Uterus (tissue), 4 donors: ENCODE data around the gene CLCN5. TPM values are rescaled to one million over a fixed set of nuclear protein-coding genes. Genes with fewer than 3 reads are reported as not detected.

Experiments
- DNase-seq, 2 donors: peaks; one replicate each; pipeline ENCODE4 v3.0.0-alpha.2; 2019 to 2020
- H3K27ac ChIP-seq, 2 donors: fragments of 200-600 bp; sonication (generic); 1 replicate in 1 of 2; 2 replicates in 1 of 2; pipeline ENCODE4 v1.5.1; 2016 to 2018
- H3K27me3 ChIP-seq, 2 donors: fragments of 200-600 bp; sonication (generic); one replicate each; pipeline ENCODE4 v1.5.1; 2018 to 2019; ENCODE audit warnings: control low read depth in 1 of 2
- H3K36me3 ChIP-seq, 2 donors: fragments of 200-600 bp; sonication (generic); one replicate each; pipeline ENCODE4 v1.5.1; 2019; ENCODE audit warnings: control low read depth in 1 of 2
- H3K4me1 ChIP-seq, 2 donors: fragments of 200-600 bp; sonication (generic); one replicate each; pipeline ENCODE4 v1.5.1; 2018 to 2019; ENCODE audit warnings: control low read depth in 1 of 2
- H3K4me3 ChIP-seq, 2 donors: fragments of 200-600 bp; sonication (generic); 1 replicate in 1 of 2; 2 replicates in 1 of 2; pipeline ENCODE4 v1.5.1; 2018 to 2019; ENCODE audit warnings: mild to moderate bottlenecking in 1 of 2
- H3K9me3 ChIP-seq, 2 donors: fragments of 200-600 bp; sonication (generic); one replicate each; pipeline ENCODE4 v1.5.1; 2019; ENCODE audit warnings: control low read depth in 1 of 2
- CTCF ChIP-seq, 4 experiments: fragments of 200-600 bp in 2 of 4; fragments of 450-650 bp in 2 of 4; sonication (generic) in 2 of 4; IDR thresholded peaks; one replicate each; pipeline ENCODE4 v1.5.1; 2016 to 2019; ENCODE audit warnings: antibody characterized with exemption in 4 of 4, mild to moderate bottlenecking in 2 of 4, moderate library complexity in 1 of 4
- POLR2A ChIP-seq, 2 donors: fragments of 450-650 bp; IDR thresholded peaks; one replicate each; pipeline ENCODE4 v1.6.1; 2016; ENCODE audit warnings: antibody characterized with exemption in 2 of 2, mild to moderate bottlenecking in 1 of 2, moderate library complexity in 1 of 2
- intact Hi-C: fragments of 100-400 bp; cut with DNase I; formaldehyde crosslinking; loops from one replicate; pipeline ENCODE4 v1.15.1; 2023; ENCODE audit warnings: low total_unique reads
- total RNA-seq, 4 donors: library from RNA; depleted of rRNA in 3 of 4; stranded (reverse); fragments of >200 nt in 3 of 4; gene quantifications; one replicate each; pipeline versions ENCODE4 v1.1.0 to v1.2.4, GENCODE V29; 2014 to 2023
- donor health status: DM: yes; HTN: yes; CAD: no.

The CLCN5 gene
- total RNA-seq, 4 donors from 2014 or later: 6.4 to 81.2 (median 11.0) TPM

- intact Hi-C loops: no loop called here
- DNase-seq: peak; percentile 77 to 84
- Histone ChIP-seq H3K27me3 (no peaks in the 10 kb centered on the region), H3K27ac (peak within 1 kb of the TSS; percentile 83 to 86), H3K4me1 (no peaks in the 10 kb centered on the region), H3K4me3 (peak within 1 kb of the TSS; percentile 48 to 58), H3K36me3 (no peaks in the 10 kb centered on the region), H3K9me3 (no peaks in the 10 kb centered on the region)
- peak; percentile 23 to 59 for TF ChIP-seq POLR2A (IDR thresholded peaks at IDR 0.05)
- peak; percentile 30 to 59 (median 43) for TF ChIP-seq CTCF (IDR thresholded peaks at IDR 0.05)
These were observed 43.4 kb upstream of the CLCN5 start, which contains the start of gene USP27X for GRCh38 chrX:49878834-49879655. Gene USP27X, plus strand, starts transcription at chrX:49879484. Its CDS starts 824 bp downstream, at chrX:49880308.

DNA sequence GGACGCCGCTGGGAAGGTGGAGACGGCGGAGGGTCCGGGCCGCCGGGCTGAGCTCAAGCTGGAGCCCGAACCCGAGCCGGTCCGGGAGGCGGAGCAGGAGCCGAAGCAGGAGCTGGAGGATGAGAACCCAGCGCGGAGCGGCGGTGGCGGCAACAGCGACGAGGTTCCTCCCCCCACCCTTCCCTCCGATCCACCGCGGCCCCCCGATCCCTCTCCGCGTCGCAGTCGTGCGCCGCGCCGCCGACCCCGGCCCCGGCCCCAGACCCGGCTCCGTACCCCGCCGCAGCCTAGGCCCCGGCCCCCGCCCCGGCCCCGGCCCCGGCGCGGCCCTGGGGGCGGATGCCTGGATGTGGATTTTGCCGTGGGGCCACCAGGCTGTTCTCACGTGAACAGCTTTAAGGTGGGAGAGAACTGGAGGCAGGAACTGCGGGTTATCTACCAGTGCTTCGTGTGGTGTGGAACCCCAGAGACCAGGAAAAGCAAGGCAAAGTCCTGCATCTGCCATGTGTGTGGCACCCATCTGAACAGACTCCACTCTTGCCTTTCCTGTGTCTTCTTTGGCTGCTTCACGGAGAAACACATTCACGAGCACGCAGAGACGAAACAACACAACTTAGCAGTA is 42.6 kb upstream of the CLCN5 start:
- TF ChIP-seq POLR2A (IDR thresholded peaks at IDR 0.05): no peak
- DNase-seq: no peak
- intact Hi-C loops: no loop called here
- H3K4me1 ChIP-seq: no peaks in the 10 kb centered on the region
- H3K9me3 ChIP-seq: no peaks in the 10 kb centered on the region
- H3K27ac ChIP-seq: peak overlapping the region; percentile 83 to 86
- H3K27me3 ChIP-seq: no peaks in the 10 kb centered on the region
- no peaks in the 10 kb centered on the region for H3K36me3 ChIP-seq
- peak overlapping the region; percentile 48 to 58 for H3K4me3 ChIP-seq

GRCh38 chrX:49880668-49881067 is 41.7 kb upstream of the CLCN5 start:
- no peaks in the 10 kb centered on the region for H3K9me3 ChIP-seq
- DNase-seq: no peak
- H3K27me3 ChIP-seq: no peaks in the 10 kb centered on the region
- TF ChIP-seq CTCF (IDR thresholded peaks at IDR 0.05) (no peak), POLR2A (IDR thresholded peaks at IDR 0.05) (no peak)
- no peak overlapping the region for H3K4me3 ChIP-seq
- intact Hi-C loops: no loop called here
- H3K36me3 ChIP-seq: no peaks in the 10 kb centered on the region
- no peak overlapping the region for H3K27ac ChIP-seq
- H3K4me1 ChIP-seq: no peaks in the 10 kb centered on the region

GRCh38 chrX:49884290-49884862 is 38.0 kb upstream of the CLCN5 start:
- no peaks in the 10 kb centered on the region for H3K36me3 ChIP-seq
- no peaks in the 10 kb centered on the region for H3K27me3 ChIP-seq
- H3K4me1 ChIP-seq: no peaks in the 10 kb centered on the region
- no peak overlapping the region for H3K27ac ChIP-seq
- intact Hi-C loops: no loop called here
- TF ChIP-seq POLR2A (IDR thresholded peaks at IDR 0.05) (no peak), CTCF (IDR thresholded peaks at IDR 0.05) (peak; percentile 21 to 61 (median 48))
- peak; percentile 38 to 39 for DNase-seq
- H3K9me3 ChIP-seq: no peaks in the 10 kb centered on the region
- no peak overlapping the region for H3K4me3 ChIP-seq

DNA sequence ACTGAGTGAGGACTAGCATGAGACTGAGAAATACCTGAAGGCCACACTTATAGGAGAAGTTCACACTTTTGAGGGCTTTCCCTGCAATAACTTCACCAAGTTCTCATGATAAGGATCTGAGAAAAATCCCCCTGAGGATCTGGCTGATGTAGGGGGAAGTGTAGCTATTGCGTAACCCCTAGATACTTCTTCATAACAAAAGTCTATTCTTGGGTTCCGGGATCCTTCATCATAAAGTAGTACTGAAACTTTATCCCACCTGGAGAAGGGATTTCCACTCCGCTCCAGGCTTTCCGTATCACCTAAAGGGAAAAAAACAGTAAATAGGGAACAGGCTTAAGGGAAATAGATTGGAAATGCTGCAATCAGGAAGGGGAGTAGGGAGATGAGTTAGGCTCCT is 29.9 kb upstream of the CLCN5 start:
- H3K4me3 ChIP-seq: no peak overlapping the region
- TF ChIP-seq POLR2A (IDR thresholded peaks at IDR 0.05) (no peak), CTCF (IDR thresholded peaks at IDR 0.05) (no peak)
- DNase-seq: no peak
- no peaks in the 10 kb centered on the region for H3K4me1 ChIP-seq
- no peaks in the 10 kb centered on the region for H3K36me3 ChIP-seq
- H3K27me3 ChIP-seq: no peaks in the 10 kb centered on the region
- H3K27ac ChIP-seq: no peak overlapping the region
- no peaks in the 10 kb centered on the region for H3K9me3 ChIP-seq
- intact Hi-C loops: no loop called here
